Smooth muscle cell (in vitro differentiated cells): ENCODE results near the gene GUCY1A2. TPM values are rescaled to one million over a fixed set of nuclear protein-coding genes. Genes with fewer than 3 reads are reported as not detected.

Experiments used
- DNase-seq: peaks from one replicate; lab custom pipeline; 2025; ENCODE audit not compliant: unreplicated experiment; lab: John Stamatoyannopoulos, UW
- H2AFZ ChIP-seq: fragments of 200-600 bp; sonication (generic); 2 replicates; pipeline ENCODE4 v1.6.0; 2016; ENCODE audit warnings: antibody characterized with exemption, low read depth, mild to moderate bottlenecking
- H3F3A ChIP-seq: fragments of 200-600 bp; sonication (generic); 2 replicates; pipeline ENCODE4 v1.6.0; 2017; ENCODE audit warnings: antibody characterized with exemption, low read depth
- H3K27ac ChIP-seq: fragments of 200-600 bp; sonication (generic); 2 replicates; pipeline ENCODE4 v1.5.1; 2016; ENCODE audit warnings: low read depth, mild to moderate bottlenecking
- H3K27me3 ChIP-seq: fragments of 200-600 bp; sonication (generic); 2 replicates; pipeline ENCODE4 v1.6.1; 2016; ENCODE audit warnings: low read depth, mild to moderate bottlenecking
- H3K36me3 ChIP-seq: fragments of 200-600 bp; sonication (generic); 2 replicates; pipeline ENCODE4 v1.5.1; 2016; ENCODE audit warnings: low read depth
- H3K4me1 ChIP-seq: fragments of 200-600 bp; sonication (generic); 2 replicates; pipeline ENCODE4 v1.5.1; 2016; ENCODE audit warnings: low read depth
- H3K4me2 ChIP-seq: fragments of 200-600 bp; sonication (generic); 2 replicates; pipeline ENCODE4 v1.6.0; 2016; ENCODE audit warnings: mild to moderate bottlenecking
- H3K4me3 ChIP-seq: fragments of 200-600 bp; sonication (generic); 2 replicates; pipeline ENCODE4 v1.5.1; 2016; ENCODE audit warnings: mild to moderate bottlenecking
- H3K79me2 ChIP-seq: fragments of 200-600 bp; sonication (generic); 2 replicates; pipeline ENCODE4 v1.6.0; 2016; ENCODE audit warnings: low read depth, mild to moderate bottlenecking
- H3K9ac ChIP-seq: fragments of 200-600 bp; sonication (generic); 2 replicates; pipeline ENCODE4 v1.6.0; 2016; ENCODE audit warnings: low read depth
- H3K9me3 ChIP-seq: fragments of 200-600 bp; sonication (generic); replicated peaks from 2 replicates; pipeline ENCODE4 v1.5.1; 2016; ENCODE audit warnings: low read depth
- H4K20me1 ChIP-seq: fragments of 200-600 bp; sonication (generic); 2 replicates; pipeline ENCODE4 v1.6.0; 2016; ENCODE audit warnings: low read depth
- CTCF ChIP-seq: fragments of 200-600 bp; sonication (generic); IDR thresholded peaks from 2 replicates; pipeline ENCODE4 v1.5.1; 2017; ENCODE audit warnings: borderline replicate concordance, mild to moderate bottlenecking, antibody characterized with exemption; ENCODE audit not compliant: insufficient read depth, poor library complexity, severe bottlenecking
- WGBS: methylation state at CpG from one replicate; pipeline ENCODE4 v1.1.7; 2016; ENCODE audit warnings: low lambda C conversion rate; 5-methylcytosine and 5-hydroxymethylcytosine counted together
- polyA plus RNA-seq: library from polyadenylated mRNA; unstranded; fragments of >200 nt; fragmentation: Nextera tagmentation; extraction: Ambion mirVana; gene quantifications from 2 replicates; pipeline ENCODE4 v1.2.1, GENCODE V29; 2016
- total RNA-seq: library from RNA; depleted of rRNA; stranded (reverse); fragments of >200 nt; gene quantifications from 2 replicates; pipeline ENCODE4 v1.2.3, GENCODE V29; 2014

The GUCY1A2 gene
- total and polyA plus RNA-seq, 2 experiments from 2014 or later = 0.08 to 1.1 TPM

GRCh38 chr11:106957030-106957482, 61.2 kb downstream of the GUCY1A2 start:
- no peak overlapping the region for H3K27ac ChIP-seq
- no peak overlapping the region for H3K4me3 ChIP-seq
- WGBS = 81% methylated on average over 5 of the region's 5 CpGs
- no peaks in the 10 kb centered on the region for H3K79me2 ChIP-seq
- no peaks in the 10 kb centered on the region for H4K20me1 ChIP-seq
- H3K4me1 ChIP-seq = peaks cover 25% of the 10 kb centered on the region
- no peak overlapping the region for H2AFZ ChIP-seq
- no peak for DNase-seq
- H3F3A ChIP-seq = peaks cover 5% of the 10 kb centered on the region
- no peaks in the 10 kb centered on the region for H3K9me3 ChIP-seq
- H3K36me3 ChIP-seq = no peaks in the 10 kb centered on the region
- no peak for TF ChIP-seq CTCF
- H3K27me3 ChIP-seq = no peaks in the 10 kb centered on the region
- H3K4me2 ChIP-seq = no peak overlapping the region
- no peak overlapping the region for H3K9ac ChIP-seq

DNA sequence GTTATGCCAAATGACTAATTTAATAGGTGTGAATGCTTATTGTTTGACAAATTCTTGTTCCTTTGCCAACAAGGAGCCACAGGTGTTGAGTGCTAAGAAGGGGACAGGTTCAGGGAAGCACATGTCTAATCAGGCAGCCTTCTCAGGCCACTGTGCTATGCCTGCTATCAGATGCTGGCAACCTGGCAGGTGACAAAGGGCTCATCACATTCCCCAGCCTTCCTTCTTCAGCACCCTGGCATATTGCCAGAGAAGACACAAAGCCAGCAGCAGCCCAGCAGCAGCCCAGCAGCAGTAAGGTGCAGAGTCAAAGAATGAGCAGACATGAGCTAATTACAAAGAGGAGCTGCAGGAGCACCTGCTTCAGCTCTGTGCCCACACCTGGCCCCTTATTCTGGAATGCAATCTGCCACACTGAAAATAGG, 68.2 kb downstream of the GUCY1A2 start:
- no peak overlapping the region for H3K9ac ChIP-seq
- H3F3A ChIP-seq = no peaks in the 10 kb centered on the region
- H2AFZ ChIP-seq = no peak overlapping the region
- no peaks in the 10 kb centered on the region for H3K9me3 ChIP-seq
- no peak overlapping the region for H3K4me3 ChIP-seq
- H4K20me1 ChIP-seq = no peaks in the 10 kb centered on the region
- H3K4me1 ChIP-seq = no peaks in the 10 kb centered on the region
- no peak for DNase-seq
- no peak overlapping the region for H3K4me2 ChIP-seq
- no peaks in the 10 kb centered on the region for H3K79me2 ChIP-seq
- H3K36me3 ChIP-seq = no peaks in the 10 kb centered on the region
- no peak overlapping the region for H3K27ac ChIP-seq
- no peak for TF ChIP-seq CTCF
- H3K27me3 ChIP-seq = no peaks in the 10 kb centered on the region

GRCh38 chr11:106943089-106943488, 75.2 kb downstream of the GUCY1A2 start:
- no peak for DNase-seq
- no peaks in the 10 kb centered on the region for H3F3A ChIP-seq
- H3K36me3 ChIP-seq = no peaks in the 10 kb centered on the region
- no peak for TF ChIP-seq CTCF
- no peaks in the 10 kb centered on the region for H3K9me3 ChIP-seq
- H3K79me2 ChIP-seq = no peaks in the 10 kb centered on the region
- H3K9ac ChIP-seq = no peak overlapping the region
- no peaks in the 10 kb centered on the region for H3K4me1 ChIP-seq
- no peak overlapping the region for H3K27ac ChIP-seq
- no peak overlapping the region for H3K4me3 ChIP-seq
- H2AFZ ChIP-seq = no peak overlapping the region
- 97% methylated on average over 3 of the region's 3 CpGs for WGBS
- H3K4me2 ChIP-seq = no peak overlapping the region
- H4K20me1 ChIP-seq = no peaks in the 10 kb centered on the region
- H3K27me3 ChIP-seq = no peaks in the 10 kb centered on the region

- Histone ChIP-seq H2AFZ (no peak overlapping the region), H3K36me3 (no peaks in the 10 kb centered on the region), H4K20me1 (no peaks in the 10 kb centered on the region), H3K4me3 (no peak overlapping the region), H3K9me3 (no peaks in the 10 kb centered on the region), H3K4me2 (no peak overlapping the region), H3K4me1 (no peaks in the 10 kb centered on the region), H3K9ac (no peak overlapping the region), H3K27me3 (no peaks in the 10 kb centered on the region), H3K79me2 (no peaks in the 10 kb centered on the region), H3K27ac (no peak overlapping the region), H3F3A (no peaks in the 10 kb centered on the region)
- no peak for TF ChIP-seq CTCF
- no peak for DNase-seq
- 76% methylated on average over 2 of the region's 2 CpGs for WGBS
These were observed 79.1 kb downstream of the GUCY1A2 start for GRCh38 chr11:106939157-106939556.
